ENCODE data around the gene NME3. TPM values are rescaled to one million over a fixed set of nuclear protein-coding genes. Genes with fewer than 3 reads are reported as not detected.

Gene NME3
- total and polyA plus RNA-seq, 2 of the 13 experiments (the other 11 are each of a cell fraction or from before 2014, with no cell fraction given): 10.4 to 15.9 TPM

DNA sequence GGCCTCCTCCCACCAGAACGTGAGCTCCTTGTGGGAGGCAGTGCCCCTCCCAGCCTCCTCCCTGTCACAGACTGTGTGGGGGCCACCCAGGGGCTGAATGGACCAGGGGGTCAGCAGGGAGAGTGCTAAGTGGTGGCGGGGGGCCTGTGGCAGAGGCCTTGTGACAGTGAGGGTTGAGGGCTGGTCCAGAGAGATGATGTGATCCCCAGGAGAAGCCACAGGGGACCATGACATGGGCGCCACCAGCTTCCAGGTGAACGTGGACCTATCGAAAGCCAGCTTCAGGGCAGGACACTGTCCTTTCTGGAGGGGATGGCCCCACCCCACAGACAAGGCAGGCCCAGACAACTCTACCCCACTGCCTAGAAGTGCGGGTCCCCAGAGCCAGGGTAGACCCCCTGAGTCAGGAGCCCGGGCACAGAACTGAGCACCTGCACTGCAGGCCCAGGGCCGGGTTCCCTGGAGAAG lies 7.9 kb upstream of the NME3 start:
- DNase-seq (ENCODE audit: low spot score): no peak
- BruUV-seq (replicated peaks): no TSS peak
- CTCF ChIA-PET (ENCODE audit: low intra/inter-chr PET ratio, low total read pairs): no interaction called here
- no peak overlapping the region for H2AFZ ChIP-seq (ENCODE audit: low read length)
- no peak for TF ChIP-seq ZNF703 (CRISPR knock-in tag; IDR thresholded peaks at IDR 0.05; ENCODE audit: borderline replicate concordance)
- no peak for TF ChIP-seq CBX5 (CRISPR knock-in tag; IDR thresholded peaks at IDR 0.05; ENCODE audit: borderline replicate concordance)
- TF ChIP-seq NFYB (CRISPR knock-in tag; IDR thresholded peaks at IDR 0.05): no peak
- TF ChIP-seq, protein P1, sequence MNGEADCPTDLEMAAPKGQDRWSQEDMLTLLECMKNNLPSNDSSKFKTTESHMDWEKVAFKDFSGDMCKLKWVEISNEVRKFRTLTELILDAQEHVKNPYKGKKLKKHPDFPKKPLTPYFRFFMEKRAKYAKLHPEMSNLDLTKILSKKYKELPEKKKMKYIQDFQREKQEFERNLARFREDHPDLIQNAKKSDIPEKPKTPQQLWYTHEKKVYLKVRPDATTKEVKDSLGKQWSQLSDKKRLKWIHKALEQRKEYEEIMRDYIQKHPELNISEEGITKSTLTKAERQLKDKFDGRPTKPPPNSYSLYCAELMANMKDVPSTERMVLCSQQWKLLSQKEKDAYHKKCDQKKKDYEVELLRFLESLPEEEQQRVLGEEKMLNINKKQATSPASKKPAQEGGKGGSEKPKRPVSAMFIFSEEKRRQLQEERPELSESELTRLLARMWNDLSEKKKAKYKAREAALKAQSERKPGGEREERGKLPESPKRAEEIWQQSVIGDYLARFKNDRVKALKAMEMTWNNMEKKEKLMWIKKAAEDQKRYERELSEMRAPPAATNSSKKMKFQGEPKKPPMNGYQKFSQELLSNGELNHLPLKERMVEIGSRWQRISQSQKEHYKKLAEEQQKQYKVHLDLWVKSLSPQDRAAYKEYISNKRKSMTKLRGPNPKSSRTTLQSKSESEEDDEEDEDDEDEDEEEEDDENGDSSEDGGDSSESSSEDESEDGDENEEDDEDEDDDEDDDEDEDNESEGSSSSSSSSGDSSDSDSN (CRISPR knock-in tag; IDR thresholded peaks at IDR 0.05): no peak
- no peak for TF ChIP-seq ZNF709 (CRISPR knock-in tag; IDR thresholded peaks at IDR 0.05)
- no peak for TF ChIP-seq ZFP37 (CRISPR knock-in tag; IDR thresholded peaks at IDR 0.05; ENCODE audit: borderline replicate concordance)
- peaks cover 20% of the 10 kb centered on the region for H3K79me2 ChIP-seq (ENCODE audit: insufficient read depth, low read length)
- no peaks in the 10 kb centered on the region for H3K9me3 ChIP-seq (ENCODE audit: low read length)
- no peak for FAIRE-seq
- H3K4me3 ChIP-seq (replicated peaks in 1 of 3; ENCODE audit: insufficient read depth in 1 of 3, low read depth in 2 of 3, low read length in 3 of 3): no peak overlapping the region
- no peak overlapping the region for H3K9ac ChIP-seq (ENCODE audit: insufficient read depth, low read depth, low read length)
- in situ Hi-C loops (cut with HindIII; ENCODE audit: extremely low pct_ligation_motif_present, low pct_unique_long_range_greater_than_20kb) (no loop called here), intact Hi-C loops (cut with micrococcal nuclease; ENCODE audit: unreplicated experiment) (no loop called here)
- H3K27ac ChIP-seq (ENCODE audit: extremely low read length, insufficient read depth, low read length): no peak overlapping the region
- ATAC-seq: no peak
- H4K20me1 ChIP-seq (ENCODE audit: insufficient read depth, low read length): peaks cover 4% of the 10 kb centered on the region; the same call in 1 of the 2 replicates
- H3K4me2 ChIP-seq (ENCODE audit: low read depth, low read length): no peak overlapping the region
- POLR2A ChIA-PET: interaction anchor here (1.3 to 1.6 kb wide), 3 partner anchors 45 to 161 kb away, joined by 3 to 4 read pairs (median 4); no protein-coding TSS in a partner anchor
- H3K36me3 ChIP-seq (replicated peaks in 1 of 2; ENCODE audit: control insufficient read depth in 1 of 2, insufficient read depth in 2 of 2, low read length in 2 of 2): peaks cover 5 to 13% of the 10 kb centered on the region in 2 experiments; a peak in 3 of 5 replicates
- H3K27me3 ChIP-seq (ENCODE audit: control insufficient read depth in 1 of 2, insufficient read depth in 2 of 2, low read length in 2 of 2): peaks cover 0 to 2% of the 10 kb centered on the region in 2 experiments; a peak in 2 of 5 replicates
- 98% methylated on average over 5 of the region's 8 CpGs for WGBS (ENCODE audit: low lambda C conversion rate)
- H3K4me1 ChIP-seq (ENCODE audit: insufficient read depth, low read length): peaks cover 27% of the 10 kb centered on the region

Measured in HepG2 (cell line).